ENCODE measurements around the gene FAM181A. TPM values are rescaled to one million over a fixed set of nuclear protein-coding genes. Genes with fewer than 3 reads are reported as not detected.

The FAM181A gene
- total RNA-seq, 4 donors from 2014 or later = not detected

DNA sequence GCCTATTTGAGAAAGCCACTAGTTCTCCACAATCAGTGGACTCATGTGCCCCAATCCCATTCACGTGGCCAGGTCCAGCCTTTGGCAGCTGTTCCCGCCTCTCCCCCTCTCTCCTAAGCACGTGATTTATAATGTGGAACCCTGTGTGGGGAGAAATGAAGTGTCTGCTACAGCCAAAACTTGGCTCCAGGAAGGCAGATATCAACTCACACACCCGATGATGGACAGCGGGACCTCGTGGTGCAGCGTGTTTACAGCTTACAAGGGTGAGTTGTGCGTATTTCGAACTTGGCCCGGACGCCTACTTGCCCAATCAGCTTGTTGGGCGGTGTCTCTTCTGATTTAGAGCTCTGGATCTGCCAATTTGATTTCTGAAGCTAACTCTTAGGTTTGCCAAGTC, 38.1 kb upstream of the FAM181A start:
- DNase-seq (ENCODE audit: low spot score) (no peak), ATAC-seq (ENCODE audit: low FRiP score) (peak; percentile 78)
- TF ChIP-seq, protein P1, sequence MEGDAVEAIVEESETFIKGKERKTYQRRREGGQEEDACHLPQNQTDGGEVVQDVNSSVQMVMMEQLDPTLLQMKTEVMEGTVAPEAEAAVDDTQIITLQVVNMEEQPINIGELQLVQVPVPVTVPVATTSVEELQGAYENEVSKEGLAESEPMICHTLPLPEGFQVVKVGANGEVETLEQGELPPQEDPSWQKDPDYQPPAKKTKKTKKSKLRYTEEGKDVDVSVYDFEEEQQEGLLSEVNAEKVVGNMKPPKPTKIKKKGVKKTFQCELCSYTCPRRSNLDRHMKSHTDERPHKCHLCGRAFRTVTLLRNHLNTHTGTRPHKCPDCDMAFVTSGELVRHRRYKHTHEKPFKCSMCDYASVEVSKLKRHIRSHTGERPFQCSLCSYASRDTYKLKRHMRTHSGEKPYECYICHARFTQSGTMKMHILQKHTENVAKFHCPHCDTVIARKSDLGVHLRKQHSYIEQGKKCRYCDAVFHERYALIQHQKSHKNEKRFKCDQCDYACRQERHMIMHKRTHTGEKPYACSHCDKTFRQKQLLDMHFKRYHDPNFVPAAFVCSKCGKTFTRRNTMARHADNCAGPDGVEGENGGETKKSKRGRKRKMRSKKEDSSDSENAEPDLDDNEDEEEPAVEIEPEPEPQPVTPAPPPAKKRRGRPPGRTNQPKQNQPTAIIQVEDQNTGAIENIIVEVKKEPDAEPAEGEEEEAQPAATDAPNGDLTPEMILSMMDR (IDR thresholded peaks at IDR 0.05) = no peak

DNA sequence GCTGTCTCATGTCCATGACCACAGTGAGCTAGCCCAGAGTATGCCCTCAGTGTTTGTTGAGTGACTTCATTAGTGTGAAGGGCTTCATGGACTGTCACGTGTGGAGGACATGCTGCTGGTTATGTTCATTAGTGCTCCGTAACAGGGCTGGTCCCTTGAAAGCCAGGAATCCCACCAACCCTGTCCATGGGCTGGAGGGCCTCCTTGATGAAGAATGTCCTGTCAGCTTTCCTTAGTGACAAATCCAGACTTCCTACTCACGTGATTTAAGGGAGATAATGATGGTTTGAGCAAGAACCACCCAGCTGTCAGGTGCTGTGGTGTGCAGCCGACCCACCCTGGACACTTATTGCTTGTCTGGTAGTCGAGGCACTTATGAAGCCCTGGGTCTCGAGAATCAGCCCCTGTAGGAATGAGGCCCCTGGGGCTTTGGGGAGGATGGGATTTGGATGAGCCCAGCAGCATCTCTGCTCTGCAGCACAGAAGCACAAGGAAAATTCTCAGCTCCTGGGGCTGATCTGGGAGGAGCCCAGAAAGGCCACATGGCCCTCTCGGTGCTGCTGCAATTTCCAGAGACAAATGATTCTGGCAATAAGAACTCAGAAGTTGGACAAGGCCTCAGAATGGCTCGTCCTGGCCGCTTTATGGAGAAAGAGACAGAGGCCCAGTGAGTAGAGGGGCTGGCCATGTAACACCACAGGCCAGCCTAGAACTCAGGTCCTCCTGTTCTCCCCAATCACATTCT, 37.2 kb upstream of the FAM181A start:
- TF ChIP-seq, protein P1 (IDR thresholded peaks at IDR 0.05) = no peak
- DNase-seq (ENCODE audit: low spot score) (no peak), ATAC-seq (ENCODE audit: low FRiP score) (peak; percentile 21)

DNA sequence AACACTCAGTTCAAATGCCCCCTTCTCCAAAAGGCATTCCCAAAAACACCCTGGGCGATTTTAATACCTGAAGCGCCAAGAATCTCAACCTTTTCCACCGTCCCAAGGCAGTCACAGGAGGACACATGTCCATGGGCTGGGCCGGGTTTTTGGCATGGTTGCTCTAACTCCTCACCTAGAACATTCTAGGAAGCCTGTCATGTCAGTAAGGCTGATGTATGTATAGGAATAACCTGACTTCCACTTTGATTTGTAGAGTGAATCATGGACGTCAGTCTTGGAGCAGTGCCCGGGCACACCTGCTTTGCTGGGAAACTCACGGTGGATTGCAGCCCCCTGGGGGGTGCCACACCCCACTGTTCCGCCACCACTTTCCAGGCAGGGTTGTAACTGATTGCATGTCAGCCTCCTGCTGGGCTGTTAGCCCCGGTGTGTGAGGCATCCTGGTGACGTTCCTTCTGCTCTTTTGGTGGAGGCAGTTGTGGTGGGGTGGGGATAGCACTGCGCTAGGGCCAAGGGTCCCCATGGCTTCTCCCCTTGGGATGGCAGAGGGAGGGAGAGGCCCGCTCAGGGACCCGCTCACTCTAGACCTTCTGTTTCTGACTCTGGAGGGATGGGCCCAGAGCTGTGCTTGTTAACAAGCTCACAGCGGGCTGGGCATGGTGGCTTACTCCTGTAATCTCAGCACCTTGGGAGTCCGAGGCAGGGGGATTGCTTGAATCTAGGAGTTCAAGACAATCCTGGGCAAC, 35.2 kb upstream of the FAM181A start:
- TF ChIP-seq, protein P1 (IDR thresholded peaks at IDR 0.05) = no peak
- DNase-seq (ENCODE audit: low spot score) = no peak

DNA sequence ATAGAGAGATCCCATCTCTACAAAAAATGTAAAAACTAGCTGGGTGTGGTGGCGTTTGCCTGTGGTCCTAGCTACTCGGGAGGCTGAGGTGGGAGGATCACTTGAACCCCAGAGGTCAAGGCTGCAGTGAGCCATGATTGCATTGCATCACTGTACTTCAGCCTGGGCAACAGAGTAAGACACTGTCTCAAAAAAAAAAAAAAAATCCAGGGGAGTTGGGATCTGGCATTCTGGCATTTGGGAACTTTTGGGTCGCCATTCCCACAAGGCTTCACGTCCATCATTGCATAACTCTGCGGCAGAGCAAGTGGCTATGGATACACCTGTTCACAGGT, 34.7 kb upstream of the FAM181A start:
- TF ChIP-seq, protein P1 (IDR thresholded peaks at IDR 0.05) = no peak
- DNase-seq (ENCODE audit: low spot score) (no peak), ATAC-seq (ENCODE audit: low FRiP score) (no peak)

More for the DNA sequence above, 35.2 kb upstream of the FAM181A start:
- peak; percentile 45 for ATAC-seq (ENCODE audit: low FRiP score)

DNA sequence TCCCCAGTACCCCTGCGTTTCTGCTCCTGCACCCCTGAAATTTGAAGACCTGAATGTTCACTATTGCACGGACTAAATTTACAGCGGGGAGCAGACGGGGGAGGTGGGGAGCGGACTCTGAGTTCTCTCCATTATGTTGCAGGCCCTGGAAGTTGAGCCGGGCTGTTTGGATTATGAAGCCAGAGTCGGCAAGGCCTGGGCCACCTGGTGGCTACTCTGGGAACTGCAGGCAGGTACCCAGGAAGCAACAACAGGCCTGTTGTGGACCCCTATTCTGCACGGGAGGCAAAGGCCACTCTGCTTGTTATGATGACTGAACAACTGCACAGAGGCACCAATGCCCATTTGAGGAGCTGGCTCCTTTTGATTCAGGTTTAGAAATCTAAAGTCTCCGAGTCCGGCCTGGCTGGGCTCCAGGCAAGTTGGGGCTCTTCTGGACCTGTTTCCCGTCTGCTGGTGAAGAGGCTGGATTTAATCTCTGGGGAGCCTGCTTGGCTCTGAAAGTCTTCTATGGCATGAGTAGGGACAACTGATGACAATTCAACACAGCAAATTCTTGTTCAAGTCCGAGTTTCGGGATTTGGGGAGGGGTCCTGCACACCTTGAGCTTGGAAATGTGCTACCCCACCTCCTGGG, 34.1 kb upstream of the FAM181A start:
- TF ChIP-seq, protein P1 (IDR thresholded peaks at IDR 0.05) = peak in 2 of 3 donors; percentile 68 to 69
- peak; percentile 89 for DNase-seq (ENCODE audit: low spot score)
- ATAC-seq (ENCODE audit: low FRiP score) = no peak

DNA sequence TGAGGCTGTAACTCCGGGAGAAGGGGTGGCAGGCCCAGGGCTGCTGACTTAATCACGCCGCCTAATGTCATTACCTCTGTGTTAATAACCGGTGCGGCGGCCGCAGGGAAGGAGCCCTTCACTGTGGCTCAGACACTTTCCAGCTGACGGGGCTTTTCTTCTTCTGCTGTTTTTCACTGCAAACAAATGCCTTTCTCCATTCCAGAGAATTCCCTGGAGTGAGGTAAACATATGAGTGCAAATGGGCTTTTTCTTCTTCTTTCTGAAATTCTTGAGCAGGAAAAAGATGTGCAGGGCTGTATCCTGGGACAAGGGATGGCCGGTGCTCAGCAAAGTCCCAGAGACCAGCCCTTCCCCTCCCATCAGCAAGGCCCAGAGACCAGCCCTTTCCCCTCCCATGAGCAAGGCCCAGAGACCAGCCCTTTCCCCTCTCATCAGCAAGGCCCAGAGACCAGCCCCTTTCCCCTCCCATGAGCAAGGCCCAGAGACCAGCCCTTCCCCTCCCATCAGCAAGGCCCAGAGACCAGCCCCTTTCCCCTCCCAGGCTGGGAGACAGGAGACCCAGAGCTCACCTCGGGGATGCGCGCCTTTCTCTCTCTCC, 33.4 kb upstream of the FAM181A start:
- ATAC-seq (ENCODE audit: low FRiP score) = no peak
- no peak for DNase-seq (ENCODE audit: low spot score)
- TF ChIP-seq, protein P1 (IDR thresholded peaks at IDR 0.05) = no peak

Measured in omental fat pad (tissue), 4 donors.